Keratinocyte (primary cell): ENCODE data around the gene BRD8.

Experiments used
- EZH2 ChIP-seq: IDR thresholded peaks from one replicate; pipeline ENCODE4 v1.6.1; 2012; ENCODE audit warnings: inconsistent platforms, mild to moderate bottlenecking, low read length, moderate library complexity
- TF ChIP-seq, protein P1 (sequence below), 3 experiments: IDR thresholded peaks in 1 of 3; conservative IDR thresholded peaks in 1 of 3; optimal IDR thresholded peaks in 1 of 3; 2 replicates in 2 of 3; 3 replicates in 1 of 3; pipeline versions ENCODE3 to v1.5.1; 2011; ENCODE audit warnings: low read length in 3 of 3, mild to moderate bottlenecking in 3 of 3, moderate library complexity in 2 of 3, control low read depth in 1 of 3, inconsistent platforms in 1 of 3; ENCODE audit not compliant: insufficient read depth in 2 of 3; ENCODE audit errors: extremely low read depth in 1 of 3

GRCh38 chr5:138096997-138097828 lies 81.2 kb downstream of the BRD8 start:
- TF ChIP-seq, protein P1, sequence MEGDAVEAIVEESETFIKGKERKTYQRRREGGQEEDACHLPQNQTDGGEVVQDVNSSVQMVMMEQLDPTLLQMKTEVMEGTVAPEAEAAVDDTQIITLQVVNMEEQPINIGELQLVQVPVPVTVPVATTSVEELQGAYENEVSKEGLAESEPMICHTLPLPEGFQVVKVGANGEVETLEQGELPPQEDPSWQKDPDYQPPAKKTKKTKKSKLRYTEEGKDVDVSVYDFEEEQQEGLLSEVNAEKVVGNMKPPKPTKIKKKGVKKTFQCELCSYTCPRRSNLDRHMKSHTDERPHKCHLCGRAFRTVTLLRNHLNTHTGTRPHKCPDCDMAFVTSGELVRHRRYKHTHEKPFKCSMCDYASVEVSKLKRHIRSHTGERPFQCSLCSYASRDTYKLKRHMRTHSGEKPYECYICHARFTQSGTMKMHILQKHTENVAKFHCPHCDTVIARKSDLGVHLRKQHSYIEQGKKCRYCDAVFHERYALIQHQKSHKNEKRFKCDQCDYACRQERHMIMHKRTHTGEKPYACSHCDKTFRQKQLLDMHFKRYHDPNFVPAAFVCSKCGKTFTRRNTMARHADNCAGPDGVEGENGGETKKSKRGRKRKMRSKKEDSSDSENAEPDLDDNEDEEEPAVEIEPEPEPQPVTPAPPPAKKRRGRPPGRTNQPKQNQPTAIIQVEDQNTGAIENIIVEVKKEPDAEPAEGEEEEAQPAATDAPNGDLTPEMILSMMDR (optimal IDR thresholded peaks at IDR 0.05 in 1 of 3, IDR thresholded peaks at IDR 0.05 in 1 of 3, conservative IDR thresholded peaks at IDR 0.05 in 1 of 3; ENCODE audit: extremely low read depth in 1 of 3, insufficient read depth in 2 of 3, low read length in 3 of 3), result no peak
- TF ChIP-seq EZH2, result no peak
